ENCODE measurements around the gene KMT2A. TPM values are rescaled to one million over a fixed set of nuclear protein-coding genes. Genes with fewer than 3 reads are reported as not detected.

The KMT2A gene
- 37.5 and 45.8 TPM in 2 replicates for total RNA-seq (2014; rRNA removed; shearing (Covaris generic))

GRCh38 chr11:118435893-118436624 is at the start of gene KMT2A:
Gene KMT2A (plus strand): TSS chr11:118436492. CDS start chr11:118436513, 21 bp downstream.

DNA sequence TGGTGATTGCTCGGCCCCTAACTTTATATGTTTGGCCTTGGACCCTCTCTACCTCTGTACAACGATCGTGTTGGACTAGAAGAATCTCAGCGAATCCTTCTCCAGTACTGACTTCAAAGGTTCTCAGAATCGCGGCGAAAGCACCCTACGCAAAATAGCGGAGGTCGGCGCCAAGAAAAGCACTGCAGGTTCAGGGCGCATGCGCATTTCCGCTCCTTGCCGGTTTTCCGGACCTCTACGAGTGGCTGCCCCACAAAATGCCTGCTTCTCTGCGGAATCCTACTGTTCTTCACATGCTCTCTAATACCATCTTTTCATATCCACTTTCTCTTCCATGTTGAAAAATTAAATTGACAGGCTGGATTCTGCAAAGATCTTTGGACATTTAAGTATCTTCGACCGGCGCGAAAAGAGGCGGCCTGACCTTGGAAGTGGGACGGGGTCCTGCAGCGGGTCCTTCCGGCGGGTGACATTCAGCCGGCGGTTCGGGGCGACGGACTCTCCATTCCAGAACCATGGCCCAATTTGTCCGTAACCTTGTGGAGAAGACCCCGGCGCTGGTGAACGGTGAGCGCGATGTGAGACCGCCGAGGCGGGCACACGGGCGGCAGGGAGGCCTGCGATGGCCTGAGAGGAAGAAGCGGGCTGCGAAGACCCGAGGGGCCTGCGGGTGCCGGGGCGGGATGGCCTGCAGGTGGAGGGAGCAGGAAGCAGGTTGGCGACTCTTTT is 35.0 kb upstream of the KMT2A start, which contains the start of gene ATP5MG:
TSS of gene ATP5MG (plus strand) at position 456 of the 729 bp plus-strand sequence. CDS start at position 516, 60 bp downstream.

GRCh38 chr11:118527109-118527508 is 90.8 kb downstream of the KMT2A start, which contains the start of gene TTC36:
Gene TTC36 (plus strand): TSS chr11:118527474. CDS start chr11:118527495, 21 bp downstream.

GRCh38 chr11:118530683-118531596 is 94.6 kb downstream of the KMT2A start, which contains the start of gene TMEM25:
Gene TMEM25 (plus strand): TSS chr11:118531192. CDS start chr11:118531802, 610 bp downstream.

GRCh38 chr11:118572061-118572980 is 136.0 kb downstream of the KMT2A start, which contains the start of gene ARCN1:
Gene ARCN1 (plus strand): TSS chr11:118572409. CDS start chr11:118572548, 139 bp downstream.

Other genes with a start within 250 kb of the KMT2A start
- gene JAML, start 211.5 kb upstream of the KMT2A start, total RNA-seq (2014; rRNA removed; shearing (Covaris generic)) = not detected in 2 replicates
- gene MPZL3, start 184.1 kb upstream of the KMT2A start, total RNA-seq (2014; rRNA removed; shearing (Covaris generic)) = not detected in 2 replicates
- gene MPZL2, start 172.2 kb upstream of the KMT2A start, total RNA-seq (2014; rRNA removed; shearing (Covaris generic)) = not detected in 2 replicates
- gene CD3E, start 131.8 kb upstream of the KMT2A start, total RNA-seq (2014; rRNA removed; shearing (Covaris generic)) = not detected in 2 replicates
- not detected in 2 replicates for gene CD3D, start 93.8 kb upstream of the KMT2A start, total RNA-seq (2014; rRNA removed; shearing (Covaris generic))
- gene CD3G, start 92.1 kb upstream of the KMT2A start, total RNA-seq (2014; rRNA removed; shearing (Covaris generic)) = not detected in 2 replicates
- 30.0 and 32.2 TPM in 2 replicates for gene UBE4A, start 76.9 kb upstream of the KMT2A start, total RNA-seq (2014; rRNA removed; shearing (Covaris generic))
- 149 and 192 TPM in 2 replicates for gene ATP5MG, start 34.9 kb upstream of the KMT2A start, total RNA-seq (2014; rRNA removed; shearing (Covaris generic))
- 0.38 and 2.7 TPM in 2 replicates for gene TTC36, start 91.0 kb downstream of the KMT2A start, total RNA-seq (2014; rRNA removed; shearing (Covaris generic))
- gene TMEM25, start 94.7 kb downstream of the KMT2A start, total RNA-seq (2014; rRNA removed; shearing (Covaris generic)) = 1.8 and 4.7 TPM in 2 replicates
- 28.7 and 37.0 TPM in 2 replicates for gene IFT46, start 129.4 kb downstream of the KMT2A start, total RNA-seq (2014; rRNA removed; shearing (Covaris generic))
- 144 and 160 TPM in 2 replicates for gene ARCN1, start 135.9 kb downstream of the KMT2A start, total RNA-seq (2014; rRNA removed; shearing (Covaris generic))
- gene PHLDB1, start 171.1 kb downstream of the KMT2A start, total RNA-seq (2014; rRNA removed; shearing (Covaris generic)) = 66.2 and 75.3 TPM in 2 replicates
- gene TREH, start 243.2 kb downstream of the KMT2A start, total RNA-seq (2014; rRNA removed; shearing (Covaris generic)) = not detected in 2 replicates